Upper lobe of left lung (tissue), 6 donors: ENCODE data around the gene RPAP2. TPM values are rescaled to one million over a fixed set of nuclear protein-coding genes. Genes with fewer than 3 reads are reported as not detected.

ENCODE experiments used
- ATAC-seq, 2 donors: fragments of 200-7000 bp; cut with Tn5 transposase; one replicate each; pipeline ENCODE4 v1.9.1; 2022; ENCODE audit warnings: mild to moderate bottlenecking in 2 of 2, moderate library complexity in 2 of 2; ENCODE audit not compliant: low FRiP score in 2 of 2
- DNase-seq, 2 donors: peaks; one replicate each; pipeline ENCODE4 v3.0.0-alpha.2; 2019 to 2020
- H3K27ac ChIP-seq, 4 donors: fragments of 200-600 bp; sonication (generic); one replicate each; pipeline ENCODE4 v1.5.1; 2016 to 2019
- H3K27me3 ChIP-seq, 4 donors: fragments of 200-600 bp; sonication (generic); one replicate each; pipeline ENCODE4 v1.5.1; 2017 to 2019
- H3K36me3 ChIP-seq, 4 donors: fragments of 200-600 bp; sonication (generic); one replicate each; pipeline ENCODE4 v1.5.1; 2016 to 2019
- H3K4me1 ChIP-seq, 4 donors: fragments of 200-600 bp; sonication (generic); one replicate each; pipeline ENCODE4 v1.5.1; 2018 to 2019
- H3K4me3 ChIP-seq, 4 donors: fragments of 200-600 bp; sonication (generic); one replicate each; pipeline ENCODE4 v1.5.1; 2017 to 2019; ENCODE audit warnings: mild to moderate bottlenecking in 2 of 4, moderate library complexity in 1 of 4
- H3K9me3 ChIP-seq, 4 donors: fragments of 200-600 bp; sonication (generic); one replicate each; pipeline ENCODE4 v1.5.1; 2018 to 2019
- CTCF ChIP-seq, 6 experiments: fragments of 450-650 bp in 4 of 6; fragments of 200-600 bp in 2 of 6; sonication (generic) in 2 of 6; IDR thresholded peaks; one replicate each; pipeline ENCODE4 v1.5.1; 2016 to 2019; ENCODE audit warnings: antibody characterized with exemption in 6 of 6
- EP300 ChIP-seq, 4 donors: sonication (generic); formaldehyde crosslinking; IDR thresholded peaks; one replicate each; pipeline ENCODE4 v1.5.1; 2017; ENCODE audit warnings: antibody characterized with exemption in 4 of 4, control low read depth in 2 of 4
- POLR2A ChIP-seq, 4 donors: fragments of 450-650 bp; IDR thresholded peaks; one replicate each; pipeline ENCODE4 v1.5.1; 2016 to 2017; ENCODE audit warnings: antibody characterized with exemption in 4 of 4, mild to moderate bottlenecking in 2 of 4
- POLR2AphosphoS5 ChIP-seq, 2 donors: sonication (generic); formaldehyde crosslinking; IDR thresholded peaks; one replicate each; pipeline ENCODE4 v1.5.1; 2017; ENCODE audit warnings: antibody characterized with exemption in 2 of 2
- WGBS, 2 donors: methylation state at CpG; one replicate each; pipeline ENCODE4 v1.1.5; 2017 to 2018; 5-methylcytosine and 5-hydroxymethylcytosine counted together
- total RNA-seq, 6 donors: library from RNA; depleted of rRNA in 4 of 6; stranded (reverse); fragments of >200 nt in 4 of 6; gene quantifications; one replicate each; pipeline versions ENCODE4 v1.1.0 to v1.2.1, GENCODE V29; 2016 to 2021
- donor health status: DM: no; HTN: no; CAD: no; lungs with moderate emphysema.
- donor health status: DM: no; HTN: yes; CAD: no; lungs with severe emphysema.

The RPAP2 gene
- total RNA-seq, 6 donors from 2014 or later = 3.6 to 15.8 (median 5.6) TPM

GRCh38 chr1:92365378-92366039, 66.7 kb downstream of the RPAP2 start:
- DNase-seq = no peak
- 74 to 83% methylated on average over 4 of the region's 4 CpGs for WGBS, 2 donors
- no peak overlapping the region for H3K27ac ChIP-seq
- no peaks in the 10 kb centered on the region for H3K27me3 ChIP-seq
- H3K36me3 ChIP-seq = peaks cover 0 to 14% (median 3%) of the 10 kb centered on the region in 4 donors
- no peak overlapping the region for H3K4me3 ChIP-seq
- H3K9me3 ChIP-seq = no peaks in the 10 kb centered on the region
- TF ChIP-seq CTCF (IDR thresholded peaks at IDR 0.05) (no peak), EP300 (IDR thresholded peaks at IDR 0.05) (no peak), POLR2A (IDR thresholded peaks at IDR 0.05) (no peak)
- no peaks in the 10 kb centered on the region for H3K4me1 ChIP-seq
- no peak for ATAC-seq

- Histone ChIP-seq H3K27ac (no peak overlapping the region), H3K36me3 (peaks cover 0 to 11% (median 3%) of the 10 kb centered on the region in 4 donors), H3K4me3 (no peak overlapping the region), H3K27me3 (no peaks in the 10 kb centered on the region), H3K9me3 (no peaks in the 10 kb centered on the region), H3K4me1 (no peaks in the 10 kb centered on the region)
- 90 to 100% methylated on average over 2 of the region's 2 CpGs for WGBS, 2 donors
- DNase-seq = no peak
- no peak for TF ChIP-seq POLR2A (IDR thresholded peaks at IDR 0.05)
- no peak for TF ChIP-seq CTCF (IDR thresholded peaks at IDR 0.05)
- TF ChIP-seq POLR2AphosphoS5 (IDR thresholded peaks at IDR 0.05) = no peak
- no peak for TF ChIP-seq EP300 (IDR thresholded peaks at IDR 0.05)
- no peak for ATAC-seq
Observed at GRCh38 chr1:92366040-92366395, 67.2 kb downstream of the RPAP2 start.

GRCh38 chr1:92367496-92367895, 68.6 kb downstream of the RPAP2 start:
- no peaks in the 10 kb centered on the region for H3K27me3 ChIP-seq
- peaks cover 0 to 11% (median 3%) of the 10 kb centered on the region in 4 donors for H3K36me3 ChIP-seq
- H3K27ac ChIP-seq = no peak overlapping the region
- no peak for DNase-seq
- no peak for ATAC-seq
- H3K9me3 ChIP-seq = no peaks in the 10 kb centered on the region
- H3K4me3 ChIP-seq = no peak overlapping the region
- TF ChIP-seq POLR2A (IDR thresholded peaks at IDR 0.05) (no peak), EP300 (IDR thresholded peaks at IDR 0.05) (no peak), POLR2AphosphoS5 (IDR thresholded peaks at IDR 0.05) (no peak), CTCF (IDR thresholded peaks at IDR 0.05) (no peak)
- H3K4me1 ChIP-seq = no peaks in the 10 kb centered on the region
- WGBS, 2 donors = 73 to 75% methylated on average over 3 of the region's 3 CpGs

- no peaks in the 10 kb centered on the region for H3K27me3 ChIP-seq
- no peak for TF ChIP-seq CTCF (IDR thresholded peaks at IDR 0.05)
- no peak for TF ChIP-seq POLR2AphosphoS5 (IDR thresholded peaks at IDR 0.05)
- TF ChIP-seq EP300 (IDR thresholded peaks at IDR 0.05) = no peak
- TF ChIP-seq POLR2A (IDR thresholded peaks at IDR 0.05) = no peak
- no peak for ATAC-seq
- no peaks in the 10 kb centered on the region for H3K4me1 ChIP-seq
- no peaks in the 10 kb centered on the region for H3K9me3 ChIP-seq
- no peak for DNase-seq
- WGBS, 2 donors = 79 to 95% methylated on average over 2 of the region's 2 CpGs
- H3K36me3 ChIP-seq = peaks cover 0 to 8% (median 3%) of the 10 kb centered on the region in 4 donors
- H3K27ac ChIP-seq = no peak overlapping the region
- no peak overlapping the region for H3K4me3 ChIP-seq
Observed at GRCh38 chr1:92372164-92372563, 73.3 kb downstream of the RPAP2 start.

- H3K4me3 ChIP-seq = no peak overlapping the region
- ATAC-seq (no peak), DNase-seq (no peak)
- H3K9me3 ChIP-seq = no peaks in the 10 kb centered on the region
- WGBS, 2 donors = 72 to 81% methylated on average over 2 of the region's 2 CpGs
- H3K4me1 ChIP-seq = no peaks in the 10 kb centered on the region
- TF ChIP-seq CTCF (IDR thresholded peaks at IDR 0.05) (no peak), EP300 (IDR thresholded peaks at IDR 0.05) (no peak), POLR2AphosphoS5 (IDR thresholded peaks at IDR 0.05) (no peak), POLR2A (IDR thresholded peaks at IDR 0.05) (no peak)
- H3K36me3 ChIP-seq = peaks cover 0 to 6% (median 3%) of the 10 kb centered on the region in 4 donors
- H3K27ac ChIP-seq = no peak overlapping the region
- H3K27me3 ChIP-seq = no peaks in the 10 kb centered on the region
Observed at GRCh38 chr1:92374223-92374622, 75.4 kb downstream of the RPAP2 start.
